ENCODE results near the gene ZNF286A.
"Not testable (repeated sequence)": the region's sequence is repeated elsewhere in the genome, so short reads cannot be mapped to it uniquely, and the experiment has no call there.

ZNF286A gene

DNA sequence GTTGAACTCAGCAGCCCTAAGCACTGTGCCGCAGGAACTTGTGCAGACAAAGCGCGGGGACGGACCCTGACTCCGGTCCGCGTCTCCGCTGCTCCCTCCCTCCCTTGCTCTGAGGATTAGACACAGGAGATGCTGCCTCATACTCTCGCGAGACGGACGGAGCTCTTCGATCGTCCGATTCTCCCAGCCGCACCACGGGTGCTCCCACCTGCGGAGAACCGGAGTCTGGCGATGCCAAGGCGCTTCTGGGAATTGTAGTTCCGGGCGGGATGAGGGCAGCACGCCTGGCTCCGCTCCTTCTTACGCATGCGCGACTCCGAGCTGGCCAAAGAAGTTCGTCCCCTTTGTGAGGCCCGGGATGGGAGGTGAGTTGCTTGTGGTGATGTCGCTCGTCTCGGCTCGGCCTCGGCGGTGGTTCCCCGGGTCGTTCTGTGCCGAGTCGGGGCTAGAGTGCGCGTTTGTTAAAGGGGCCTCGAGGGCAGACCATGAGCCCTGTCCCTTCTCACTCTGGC lies at the start of gene ZNF286A:
ZNF286A (plus strand) TSS at position 340 of the 512 bp plus-strand sequence. CDS start 578 bp downstream, outside the sequence.
- in situ Hi-C loops (cut with MboI; ENCODE audit: low sequenced_read_pairs): not testable (repeated sequence)

DNA sequence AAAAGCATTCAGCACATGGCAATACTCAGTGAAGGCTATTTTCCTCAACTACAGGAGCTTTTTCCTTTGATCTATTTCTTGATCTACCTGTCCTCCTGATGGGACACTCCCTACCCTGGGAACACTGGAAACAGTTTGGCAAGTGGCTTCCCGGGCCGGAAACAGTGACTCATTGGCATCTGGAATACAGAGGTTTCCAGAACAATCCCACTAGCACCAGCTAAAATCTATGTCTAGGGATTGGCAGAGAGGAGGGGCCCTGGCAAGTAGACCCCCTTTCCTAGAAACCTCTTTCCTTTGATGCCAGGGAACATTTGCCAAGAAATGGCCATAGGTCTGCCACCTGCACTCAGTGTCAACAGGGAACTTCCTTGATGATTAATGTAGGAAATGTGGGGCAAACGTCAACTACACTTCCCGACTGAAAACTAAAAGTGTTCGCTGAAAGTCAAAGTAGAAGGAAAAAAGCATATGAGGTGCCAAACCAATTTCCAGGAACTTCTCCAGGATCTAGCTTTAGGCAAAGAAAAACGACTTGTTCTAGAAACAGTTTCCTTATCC lies 49.6 kb upstream of the ZNF286A start:
- in situ Hi-C loops (cut with MboI; ENCODE audit: low sequenced_read_pairs): no loop called here

DNA sequence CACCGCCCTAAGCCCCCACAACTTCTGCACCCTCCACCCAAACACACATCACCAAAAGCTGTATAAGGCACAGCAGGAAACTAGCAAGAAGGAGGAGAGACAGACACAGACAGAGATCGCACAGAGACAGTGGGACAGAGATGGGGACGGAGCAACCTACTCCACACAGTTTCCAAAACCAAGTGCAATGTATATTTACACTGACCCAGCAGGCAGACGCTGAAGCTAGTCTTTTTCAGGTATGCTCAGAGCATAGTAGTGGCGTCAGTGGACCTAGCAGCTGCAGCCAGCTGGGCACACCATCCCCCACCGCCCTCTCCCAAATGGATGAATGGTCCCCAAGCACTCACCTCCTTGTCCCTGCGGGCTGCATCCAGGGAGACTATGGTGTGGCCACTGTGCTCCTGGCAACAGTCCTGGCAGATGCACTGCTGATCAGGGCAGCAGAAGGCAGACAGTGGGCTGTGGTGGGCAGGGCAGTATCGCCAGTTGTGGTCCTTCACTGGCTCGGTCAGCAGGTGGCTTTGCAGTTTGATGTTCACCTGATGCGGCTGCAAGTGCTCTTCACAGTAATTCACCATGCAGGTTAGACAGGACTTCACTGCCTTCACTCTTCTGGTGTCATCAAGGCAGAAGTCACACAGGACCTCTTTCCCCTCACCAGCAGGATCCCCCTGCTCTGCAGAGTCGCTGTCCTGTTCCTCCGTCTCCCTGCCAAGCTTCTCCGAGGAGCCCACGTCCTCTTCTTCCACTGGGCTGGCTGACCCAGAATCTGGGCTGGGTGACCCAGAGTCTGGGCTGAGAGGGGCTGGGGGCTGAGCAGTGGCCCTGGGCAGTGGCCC lies 48.6 kb upstream of the ZNF286A start:
- in situ Hi-C loops (cut with MboI; ENCODE audit: low sequenced_read_pairs): no loop called here

DNA sequence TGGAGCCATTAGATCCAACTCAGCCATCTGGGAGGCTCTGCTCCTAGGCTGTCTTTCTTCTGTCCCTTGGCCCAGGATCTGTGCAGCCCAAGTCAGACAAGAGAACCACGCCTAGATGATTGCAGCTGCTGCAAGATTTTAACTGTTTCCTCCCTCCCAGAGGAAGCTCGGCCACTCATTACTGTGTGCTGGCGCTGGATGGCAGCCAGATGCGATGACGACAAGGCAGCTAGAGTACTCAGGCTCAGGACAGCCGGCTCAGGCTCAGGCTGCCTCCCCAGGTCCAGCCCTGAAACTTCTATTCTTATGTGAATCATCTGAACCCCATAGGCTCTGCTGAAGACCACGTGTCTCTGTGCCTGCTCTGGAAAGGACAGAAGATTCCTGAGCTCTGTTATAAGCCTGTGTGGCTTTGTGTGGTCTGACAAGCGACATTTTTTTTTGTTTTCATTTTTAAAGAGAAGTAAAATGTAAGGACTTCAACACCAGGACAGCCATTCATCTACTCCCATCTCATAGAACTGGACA lies 47.9 kb upstream of the ZNF286A start:
- in situ Hi-C loops (cut with MboI; ENCODE audit: low sequenced_read_pairs): no loop called here

DNA sequence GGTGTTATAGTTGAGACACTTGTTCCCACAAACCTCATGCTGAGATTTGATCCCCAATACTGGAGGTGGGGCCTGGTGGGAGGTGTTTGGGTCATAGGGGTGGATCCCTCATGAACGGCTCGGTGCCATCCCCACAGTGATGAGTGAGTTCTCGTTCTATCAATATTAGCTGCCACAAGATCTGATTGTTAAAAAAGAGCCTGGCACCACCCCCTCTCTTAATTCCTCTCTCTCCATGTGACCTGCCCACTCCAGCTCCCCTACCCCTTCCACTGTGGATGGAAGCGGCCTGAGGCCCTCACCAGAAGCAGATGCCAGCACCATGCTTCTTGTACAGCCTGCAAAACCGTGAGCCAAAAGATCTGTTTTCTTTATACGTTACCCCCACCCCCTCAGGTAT lies 46.6 kb upstream of the ZNF286A start:
- in situ Hi-C loops (cut with MboI; ENCODE audit: low sequenced_read_pairs): no loop called here

DNA sequence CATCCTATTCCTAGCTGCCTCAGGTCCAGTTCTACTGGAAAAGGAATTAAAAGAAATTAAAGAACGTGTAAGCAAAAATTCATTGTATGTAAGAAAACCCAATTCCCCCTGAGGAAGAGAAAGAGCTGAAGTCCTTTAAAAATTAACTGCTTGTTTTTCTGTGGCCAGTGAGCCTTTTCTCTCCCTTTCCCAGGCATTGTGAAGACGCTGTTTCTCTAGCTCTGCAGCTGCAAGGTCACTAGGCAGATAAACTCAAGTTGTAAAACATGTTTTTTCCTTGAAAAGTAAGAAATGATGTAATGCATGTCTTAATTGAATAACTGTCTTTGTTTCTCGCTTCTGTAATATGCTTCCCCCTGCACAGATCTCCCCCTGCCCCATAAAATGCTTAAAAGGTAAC lies 45.2 kb upstream of the ZNF286A start:
- in situ Hi-C loops (cut with MboI; ENCODE audit: low sequenced_read_pairs): not testable (repeated sequence)

DNA sequence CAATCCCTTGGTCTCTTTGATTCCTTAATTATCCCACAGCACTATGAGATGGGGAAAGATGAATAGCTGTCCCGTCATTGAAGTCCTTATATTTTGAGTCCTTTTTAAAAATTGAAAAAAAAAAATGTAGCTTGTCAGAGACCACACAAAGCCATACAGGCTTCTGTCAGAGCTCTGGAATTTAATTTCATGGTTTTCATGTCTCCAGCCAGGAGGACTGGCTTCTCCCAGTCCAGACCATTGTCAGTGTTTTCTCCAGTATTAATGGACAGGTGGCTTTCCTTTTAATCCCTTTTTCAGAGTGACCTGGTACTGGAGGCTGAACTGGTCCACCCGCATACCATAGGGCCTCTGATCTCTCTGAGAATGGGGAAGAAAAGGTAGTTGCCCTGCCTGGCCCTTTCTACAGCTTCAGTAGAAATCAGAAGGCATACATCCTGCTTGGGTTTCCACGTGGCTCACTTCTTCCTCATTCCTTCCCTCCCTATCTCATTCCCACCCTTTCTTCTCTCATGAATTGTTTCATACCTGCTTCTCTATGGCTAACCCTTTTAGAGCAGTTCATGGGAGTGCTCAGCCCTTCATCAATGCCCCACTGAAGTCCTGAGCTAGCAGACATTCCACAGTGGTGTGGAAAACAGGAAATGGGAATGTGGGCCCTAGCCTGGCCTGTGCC lies 44.5 kb upstream of the ZNF286A start:
- in situ Hi-C loops (cut with MboI; ENCODE audit: low sequenced_read_pairs): no loop called here

DNA sequence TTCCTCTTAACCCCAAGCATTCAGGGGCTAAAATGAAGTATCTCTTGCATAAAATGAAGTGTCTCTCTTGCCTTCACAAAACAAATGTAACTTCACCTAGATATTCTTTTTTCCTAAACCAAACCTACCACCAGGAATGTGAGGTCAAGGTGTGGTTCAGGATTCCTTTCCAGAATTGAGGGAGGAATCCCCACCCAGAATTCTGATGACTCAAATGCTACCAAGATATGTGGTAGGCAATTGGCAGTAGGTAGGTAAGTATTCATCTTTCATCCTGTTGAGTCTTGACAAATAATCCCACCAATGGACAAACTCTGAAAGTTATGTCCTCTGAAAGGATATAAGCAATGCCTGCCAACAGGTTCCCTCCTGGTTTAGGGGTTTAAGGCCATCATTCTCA lies 41.7 kb upstream of the ZNF286A start:
- in situ Hi-C loops (cut with MboI; ENCODE audit: low sequenced_read_pairs): no loop called here

DNA sequence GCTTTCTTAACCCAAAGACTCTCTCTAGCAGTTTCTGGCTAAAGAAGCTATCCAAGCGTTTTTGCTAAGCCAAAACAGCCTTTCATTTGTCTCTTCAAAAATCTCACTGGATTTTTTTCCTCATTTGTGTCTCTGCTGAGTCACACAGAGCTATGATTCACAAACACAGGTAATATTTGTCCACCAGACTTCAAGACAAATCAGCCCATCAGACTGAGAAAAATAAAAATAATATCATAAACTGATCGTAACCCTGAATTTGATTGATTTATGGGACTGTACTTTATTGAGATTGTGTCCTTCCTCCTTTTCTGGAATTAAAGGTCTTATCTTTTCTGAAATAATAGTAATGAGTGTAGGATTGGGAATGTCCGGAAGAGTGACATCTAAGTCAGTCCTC lies 41.3 kb upstream of the ZNF286A start:
- in situ Hi-C loops (cut with MboI; ENCODE audit: low sequenced_read_pairs): no loop called here

DNA sequence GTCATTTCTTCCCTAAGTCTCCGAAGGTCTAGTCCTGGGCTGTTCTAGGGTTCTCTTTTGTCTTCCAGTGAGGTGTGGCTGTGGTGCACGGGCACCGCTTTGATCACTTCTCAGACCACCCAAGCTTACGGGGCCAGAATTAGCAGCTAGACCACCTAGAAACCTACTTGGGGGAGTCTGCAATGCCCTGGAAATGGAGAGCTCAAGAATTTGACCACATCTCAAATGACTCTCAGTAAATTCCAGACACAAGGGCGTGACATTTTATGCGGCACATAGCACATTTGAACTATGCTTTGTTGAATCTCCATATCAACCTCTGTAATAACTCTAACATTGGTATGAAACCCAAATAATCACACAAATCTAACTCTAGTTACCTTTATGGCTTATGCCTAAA lies 40.3 kb upstream of the ZNF286A start:
- in situ Hi-C loops (cut with MboI; ENCODE audit: low sequenced_read_pairs): no loop called here

DNA sequence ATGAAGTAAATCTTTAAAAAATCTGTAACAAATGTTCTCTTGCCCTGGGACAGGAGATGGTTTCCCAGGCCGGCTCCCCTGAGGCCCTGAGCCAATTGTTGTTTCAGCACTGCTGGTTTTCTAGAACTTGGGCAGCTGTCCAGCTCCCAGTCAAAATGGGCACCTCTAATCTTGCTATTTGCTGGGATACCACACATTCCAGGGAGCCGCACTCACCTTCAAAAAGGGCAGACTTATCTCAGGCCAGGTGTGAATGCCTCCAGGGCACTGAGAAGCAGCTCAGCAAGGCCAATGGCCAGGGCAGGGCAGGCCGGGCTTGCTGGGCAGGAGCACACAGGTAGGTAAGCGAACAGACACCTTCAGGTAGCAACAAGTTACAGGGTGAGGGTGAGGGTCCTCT lies 39.9 kb upstream of the ZNF286A start:
- in situ Hi-C loops (cut with MboI; ENCODE audit: low sequenced_read_pairs): no loop called here

DNA sequence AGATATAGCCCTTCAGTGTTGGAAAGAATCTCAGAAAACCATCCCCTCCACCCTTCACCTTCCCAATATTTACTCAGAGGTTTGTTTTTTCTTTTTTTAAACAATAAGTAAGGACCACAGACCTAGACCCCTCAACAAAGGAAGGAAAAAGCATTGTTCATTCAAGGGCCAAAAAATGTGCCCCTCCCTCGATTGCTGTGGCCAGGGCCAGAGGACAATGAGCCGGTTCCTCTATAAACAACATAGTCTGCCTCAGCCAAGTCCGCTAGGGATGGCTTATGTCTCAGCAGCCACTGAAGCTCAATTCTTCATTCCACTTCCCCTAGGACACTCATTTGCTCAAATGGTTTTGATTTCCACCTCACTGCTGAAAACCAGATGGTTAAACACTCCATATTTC lies 39.5 kb upstream of the ZNF286A start:
- in situ Hi-C loops (cut with MboI; ENCODE audit: low sequenced_read_pairs): no loop called here

DNA sequence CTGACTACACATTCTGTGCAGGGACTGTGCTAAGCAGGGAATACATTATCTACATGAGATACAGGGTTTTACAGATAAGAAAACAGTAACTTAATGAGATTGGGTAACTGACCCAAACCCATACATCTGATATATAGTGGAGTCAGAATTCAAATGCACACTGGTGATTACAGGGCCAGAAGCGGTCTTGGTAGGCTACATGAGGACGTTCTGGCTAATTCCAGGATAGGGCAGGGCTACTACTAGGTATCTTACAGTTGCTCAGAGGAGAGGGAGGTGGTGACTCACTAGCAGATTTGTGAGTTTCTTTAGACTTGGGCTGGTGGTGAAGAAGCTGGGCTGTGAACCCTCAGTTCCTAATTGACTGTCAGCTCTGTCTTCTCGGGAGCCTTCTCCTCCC lies 36.9 kb upstream of the ZNF286A start:
- in situ Hi-C loops (cut with MboI; ENCODE audit: low sequenced_read_pairs): no loop called here

DNA sequence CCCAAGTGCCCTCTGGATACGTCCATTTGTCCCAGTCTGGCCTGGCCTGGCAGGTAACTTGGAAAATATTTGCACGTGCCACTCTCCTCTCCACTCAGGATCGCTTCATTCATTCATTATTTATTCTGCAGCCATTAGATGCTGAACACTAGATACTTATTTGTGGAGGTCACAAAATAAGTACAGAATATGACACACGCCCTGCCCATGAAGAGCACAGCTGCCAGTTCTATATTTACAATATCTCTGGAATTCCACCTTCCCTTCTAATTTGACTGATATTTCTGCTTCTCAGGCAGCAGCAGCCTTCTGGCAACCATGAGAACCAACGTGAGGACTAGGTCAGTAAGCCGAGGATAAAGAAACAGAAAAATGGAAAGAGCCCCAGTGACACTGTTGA lies 36.4 kb upstream of the ZNF286A start:
- in situ Hi-C loops (cut with MboI; ENCODE audit: low sequenced_read_pairs): no loop called here

DNA sequence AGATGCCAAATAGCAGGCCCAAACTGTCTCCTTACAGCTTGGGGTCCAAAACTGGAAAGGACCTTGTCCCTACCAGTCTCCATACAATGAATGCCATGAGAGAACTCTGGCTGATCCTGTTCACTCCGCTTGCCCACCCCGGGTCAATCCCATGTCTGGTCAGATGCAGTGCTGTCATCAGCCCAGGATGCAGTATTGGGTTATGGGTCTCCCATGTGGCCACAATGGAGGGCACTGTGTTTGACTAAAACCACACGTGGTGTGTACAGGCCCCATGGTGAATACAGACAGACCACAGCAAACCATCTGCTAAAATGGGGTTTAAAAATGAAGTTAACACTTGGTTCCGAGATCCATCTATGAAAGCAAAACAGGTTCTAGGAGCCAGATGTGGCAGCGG lies 35.9 kb upstream of the ZNF286A start:
- in situ Hi-C loops (cut with MboI; ENCODE audit: low sequenced_read_pairs): no loop called here

DNA sequence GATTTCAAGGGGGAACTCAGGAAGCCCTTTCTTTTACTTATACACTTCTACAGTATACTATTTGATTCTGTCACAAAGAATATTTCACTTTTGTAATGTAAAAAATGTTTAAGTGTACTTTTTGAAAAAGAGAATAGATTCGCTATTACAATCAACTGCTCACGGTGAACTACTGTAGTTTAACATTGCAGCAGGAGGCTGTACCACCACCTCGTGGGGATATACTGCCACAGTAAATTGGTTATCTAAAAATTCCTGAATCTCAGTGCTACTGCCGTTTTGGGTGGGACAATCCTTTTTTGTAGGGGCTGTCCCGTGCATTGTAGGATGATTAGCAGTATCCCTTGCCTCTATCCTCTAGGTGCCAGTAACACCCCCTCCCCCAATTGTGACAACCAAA lies 30.0 kb upstream of the ZNF286A start:
- in situ Hi-C loops (cut with MboI; ENCODE audit: low sequenced_read_pairs): not testable (repeated sequence)

DNA sequence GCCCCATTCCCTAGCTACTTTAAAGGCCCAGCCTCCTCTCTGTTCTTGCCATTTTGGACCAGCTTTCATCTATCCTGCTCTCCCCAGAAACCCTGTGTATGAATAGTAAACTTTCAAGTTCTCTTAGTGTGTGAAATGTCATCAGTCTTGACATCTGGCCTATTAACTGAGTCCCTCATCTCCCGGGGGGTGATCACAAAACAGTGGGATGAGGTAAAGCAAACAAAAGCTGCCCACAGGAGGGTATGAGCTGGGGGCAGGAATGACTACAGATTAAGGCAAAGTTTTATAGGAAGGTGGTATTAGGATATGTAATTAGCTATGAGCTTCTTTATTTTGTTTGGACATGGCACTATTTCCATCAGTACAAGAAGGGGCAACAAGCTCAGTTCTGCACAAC lies 24.9 kb upstream of the ZNF286A start:
- in situ Hi-C loops (cut with MboI; ENCODE audit: low sequenced_read_pairs): not testable (repeated sequence)

DNA sequence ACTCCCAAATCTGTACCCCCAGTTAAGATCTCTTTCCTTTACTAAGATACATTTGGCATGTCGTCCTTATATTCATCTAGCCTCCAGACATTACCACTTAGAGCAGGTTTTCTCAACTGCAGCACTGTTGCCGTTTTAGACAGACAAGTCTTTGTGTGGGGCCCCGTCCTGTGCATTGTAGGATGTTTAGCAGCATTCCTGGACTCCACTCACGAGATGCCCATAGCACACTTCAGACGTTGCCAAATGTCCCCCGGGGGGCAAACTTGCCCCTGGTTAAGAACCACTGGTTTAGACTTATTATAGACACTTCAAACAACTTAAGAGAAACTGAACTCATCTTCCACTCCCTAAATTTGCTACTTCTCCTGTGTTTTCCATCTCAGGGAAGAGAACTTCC lies 23.6 kb upstream of the ZNF286A start:
- in situ Hi-C loops (cut with MboI; ENCODE audit: low sequenced_read_pairs): not testable (repeated sequence)

DNA sequence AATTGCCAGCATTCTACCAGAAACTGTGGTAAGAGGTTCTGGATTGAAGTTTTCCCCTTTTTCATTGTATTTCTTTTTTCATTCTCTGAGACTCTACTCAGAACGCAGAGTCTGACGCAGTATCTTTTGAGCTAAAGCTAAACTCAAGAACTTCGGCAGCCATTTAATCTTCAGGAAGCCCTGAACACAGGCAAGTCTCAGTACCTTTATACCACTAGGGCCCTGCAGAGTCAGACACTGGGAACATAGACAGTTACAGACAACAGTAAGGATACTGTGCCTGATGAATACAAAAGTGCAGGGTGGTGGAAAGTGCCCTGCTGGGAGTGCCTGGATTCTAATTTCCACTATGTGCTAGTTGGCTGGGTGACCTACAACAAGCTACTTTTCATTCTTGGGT lies 16.4 kb upstream of the ZNF286A start:
- in situ Hi-C loops (cut with MboI; ENCODE audit: low sequenced_read_pairs): not testable (repeated sequence)

DNA sequence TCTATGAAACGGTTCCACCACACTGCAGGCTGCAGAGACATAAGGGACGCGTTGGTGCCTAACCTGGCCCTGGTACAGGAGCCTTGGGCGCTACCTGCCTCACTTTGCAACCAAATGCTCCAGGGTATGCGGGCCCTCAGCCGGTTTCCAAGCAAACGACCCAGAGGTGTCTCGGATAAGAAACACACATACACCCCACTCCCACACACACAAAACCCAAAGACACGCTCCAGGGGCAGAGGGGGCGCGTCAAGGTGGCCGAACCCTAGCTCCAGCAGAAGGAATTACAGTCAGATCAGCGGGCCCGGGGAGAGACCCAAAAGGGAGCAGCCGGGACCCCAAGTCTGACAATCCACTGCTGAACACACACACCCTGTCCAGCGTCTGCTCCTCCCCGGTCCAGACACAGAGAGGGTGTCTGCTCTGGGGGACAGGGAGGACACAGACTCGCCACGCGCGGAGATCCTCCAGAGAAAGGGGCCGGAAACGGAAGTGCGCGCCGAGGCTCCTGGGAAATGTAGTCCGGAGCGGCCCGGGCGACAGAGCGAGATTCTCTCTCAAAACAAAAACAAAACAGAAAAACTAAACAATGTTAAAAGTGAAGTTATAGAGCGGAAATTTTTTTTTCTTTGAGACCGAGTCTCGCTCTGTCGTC lies 15.6 kb upstream of the ZNF286A start, which contains the start of gene TRIM16:
TRIM16 (minus strand) TSS at position 488 of the 655 bp plus-strand sequence. CDS start 32,702 bp downstream, outside the sequence.
- in situ Hi-C loops (cut with MboI; ENCODE audit: low sequenced_read_pairs): not testable (repeated sequence)

DNA sequence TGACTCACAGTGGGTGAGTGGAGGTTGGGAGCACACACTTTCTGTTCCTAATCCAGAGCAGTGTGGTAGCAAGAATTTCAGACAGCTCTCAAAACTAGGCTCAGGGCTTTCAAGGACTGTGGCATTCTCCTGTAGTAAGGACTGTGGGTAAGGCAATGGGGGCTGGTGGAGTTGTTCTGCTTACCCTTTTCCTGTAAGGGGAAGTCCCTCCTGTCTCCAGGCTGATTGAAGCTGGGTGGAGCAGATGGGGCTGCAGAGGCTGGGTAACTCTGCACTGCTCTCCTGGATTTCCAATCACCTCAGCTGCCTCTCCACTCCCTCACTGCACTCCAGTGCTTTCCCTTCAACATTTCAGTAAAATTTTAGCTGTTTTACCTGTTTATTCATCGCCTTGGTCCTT lies 12.1 kb upstream of the ZNF286A start:
- in situ Hi-C loops (cut with MboI; ENCODE audit: low sequenced_read_pairs): not testable (repeated sequence)

Measured in HL-60/S4 treated with retinoic acid at 250 ng/mL for 4 days and 3 days (cell line).